Uterus (tissue), 4 donors: ENCODE results near the gene LPCAT1. TPM values are rescaled to one million over a fixed set of nuclear protein-coding genes. Genes with fewer than 3 reads are reported as not detected.

ENCODE experiments used
- DNase-seq, 2 donors: peaks; one replicate each; pipeline ENCODE4 v3.0.0-alpha.2; 2019 to 2020
- H3K27ac ChIP-seq, 2 donors: fragments of 200-600 bp; sonication (generic); 1 replicate in 1 of 2; 2 replicates in 1 of 2; pipeline ENCODE4 v1.5.1; 2016 to 2018
- H3K27me3 ChIP-seq, 2 donors: fragments of 200-600 bp; sonication (generic); one replicate each; pipeline ENCODE4 v1.5.1; 2018 to 2019; ENCODE audit warnings: control low read depth in 1 of 2
- H3K36me3 ChIP-seq, 2 donors: fragments of 200-600 bp; sonication (generic); one replicate each; pipeline ENCODE4 v1.5.1; 2019; ENCODE audit warnings: control low read depth in 1 of 2
- H3K4me1 ChIP-seq, 2 donors: fragments of 200-600 bp; sonication (generic); one replicate each; pipeline ENCODE4 v1.5.1; 2018 to 2019; ENCODE audit warnings: control low read depth in 1 of 2
- H3K4me3 ChIP-seq, 2 donors: fragments of 200-600 bp; sonication (generic); 1 replicate in 1 of 2; 2 replicates in 1 of 2; pipeline ENCODE4 v1.5.1; 2018 to 2019; ENCODE audit warnings: mild to moderate bottlenecking in 1 of 2
- H3K9me3 ChIP-seq, 2 donors: fragments of 200-600 bp; sonication (generic); one replicate each; pipeline ENCODE4 v1.5.1; 2019; ENCODE audit warnings: control low read depth in 1 of 2
- POLR2A ChIP-seq, 2 donors: fragments of 450-650 bp; IDR thresholded peaks; one replicate each; pipeline ENCODE4 v1.6.1; 2016; ENCODE audit warnings: antibody characterized with exemption in 2 of 2, mild to moderate bottlenecking in 1 of 2, moderate library complexity in 1 of 2
- intact Hi-C: fragments of 100-400 bp; cut with DNase I; formaldehyde crosslinking; loops from one replicate; pipeline ENCODE4 v1.15.1; 2023; ENCODE audit warnings: low total_unique reads
- total RNA-seq, 4 donors: library from RNA; depleted of rRNA in 3 of 4; stranded (reverse); fragments of >200 nt in 3 of 4; gene quantifications; one replicate each; pipeline versions ENCODE4 v1.1.0 to v1.2.4, GENCODE V29; 2014 to 2023
- TF ChIP-seq, protein P1 (sequence below), 4 experiments: fragments of 200-600 bp in 2 of 4; fragments of 450-650 bp in 2 of 4; sonication (generic) in 2 of 4; IDR thresholded peaks; one replicate each; pipeline ENCODE4 v1.5.1; 2016 to 2019; ENCODE audit warnings: antibody characterized with exemption in 4 of 4, mild to moderate bottlenecking in 2 of 4, moderate library complexity in 1 of 4
- donor health status: DM: yes; HTN: yes; CAD: no.

LPCAT1 gene
- total RNA-seq, 4 donors from 2014 or later, result 21.5 to 51.0 (median 40.0) TPM

DNA sequence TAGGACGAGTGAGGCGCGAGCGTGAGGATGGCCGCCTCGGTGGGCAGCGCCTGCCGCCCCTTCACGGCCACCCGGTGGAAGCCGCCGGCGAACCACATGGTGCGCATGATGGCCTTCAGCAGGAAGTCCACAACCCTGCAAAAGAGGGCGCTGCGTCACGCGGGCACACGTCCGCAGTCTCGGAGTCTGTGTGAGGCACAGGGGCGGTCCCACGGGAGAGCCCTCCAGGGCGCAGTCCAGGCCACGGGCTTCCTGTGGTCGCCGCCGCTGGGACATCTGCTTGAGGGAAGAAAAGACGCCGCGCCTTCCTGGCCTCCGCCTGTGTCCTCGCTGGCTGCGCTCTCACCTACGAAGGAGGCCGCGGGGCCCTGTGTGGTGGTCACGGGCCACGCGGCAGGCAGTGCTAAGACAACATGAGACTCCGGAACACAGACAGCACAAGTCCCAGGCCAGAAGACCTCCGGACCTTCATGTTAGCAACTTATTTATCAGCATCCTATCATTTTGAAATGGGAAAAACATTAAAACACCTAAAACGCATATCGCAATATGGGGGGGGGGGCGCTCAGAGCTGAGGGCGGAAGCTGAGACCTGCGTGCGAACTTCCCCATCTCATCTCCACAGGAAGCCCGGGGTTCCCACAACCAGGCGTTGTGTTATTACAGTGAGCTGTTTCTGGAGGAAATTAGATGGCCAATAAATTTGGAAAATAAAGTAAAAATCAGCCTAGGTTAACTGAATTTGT lies 28.8 kb downstream of the LPCAT1 start:
- H3K27me3 ChIP-seq, result no peaks in the 10 kb centered on the region
- TF ChIP-seq POLR2A (IDR thresholded peaks at IDR 0.05), result no peak
- TF ChIP-seq, protein P1, sequence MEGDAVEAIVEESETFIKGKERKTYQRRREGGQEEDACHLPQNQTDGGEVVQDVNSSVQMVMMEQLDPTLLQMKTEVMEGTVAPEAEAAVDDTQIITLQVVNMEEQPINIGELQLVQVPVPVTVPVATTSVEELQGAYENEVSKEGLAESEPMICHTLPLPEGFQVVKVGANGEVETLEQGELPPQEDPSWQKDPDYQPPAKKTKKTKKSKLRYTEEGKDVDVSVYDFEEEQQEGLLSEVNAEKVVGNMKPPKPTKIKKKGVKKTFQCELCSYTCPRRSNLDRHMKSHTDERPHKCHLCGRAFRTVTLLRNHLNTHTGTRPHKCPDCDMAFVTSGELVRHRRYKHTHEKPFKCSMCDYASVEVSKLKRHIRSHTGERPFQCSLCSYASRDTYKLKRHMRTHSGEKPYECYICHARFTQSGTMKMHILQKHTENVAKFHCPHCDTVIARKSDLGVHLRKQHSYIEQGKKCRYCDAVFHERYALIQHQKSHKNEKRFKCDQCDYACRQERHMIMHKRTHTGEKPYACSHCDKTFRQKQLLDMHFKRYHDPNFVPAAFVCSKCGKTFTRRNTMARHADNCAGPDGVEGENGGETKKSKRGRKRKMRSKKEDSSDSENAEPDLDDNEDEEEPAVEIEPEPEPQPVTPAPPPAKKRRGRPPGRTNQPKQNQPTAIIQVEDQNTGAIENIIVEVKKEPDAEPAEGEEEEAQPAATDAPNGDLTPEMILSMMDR (IDR thresholded peaks at IDR 0.05), result no peak
- intact Hi-C loops, result no loop called here
- peaks cover 0 to 6% of the 10 kb centered on the region in 2 donors for H3K4me1 ChIP-seq
- no peaks in the 10 kb centered on the region for H3K9me3 ChIP-seq
- H3K36me3 ChIP-seq, result no peaks in the 10 kb centered on the region
- DNase-seq, result no peak
- no peak overlapping the region for H3K27ac ChIP-seq
- H3K4me3 ChIP-seq, result no peak overlapping the region

DNA sequence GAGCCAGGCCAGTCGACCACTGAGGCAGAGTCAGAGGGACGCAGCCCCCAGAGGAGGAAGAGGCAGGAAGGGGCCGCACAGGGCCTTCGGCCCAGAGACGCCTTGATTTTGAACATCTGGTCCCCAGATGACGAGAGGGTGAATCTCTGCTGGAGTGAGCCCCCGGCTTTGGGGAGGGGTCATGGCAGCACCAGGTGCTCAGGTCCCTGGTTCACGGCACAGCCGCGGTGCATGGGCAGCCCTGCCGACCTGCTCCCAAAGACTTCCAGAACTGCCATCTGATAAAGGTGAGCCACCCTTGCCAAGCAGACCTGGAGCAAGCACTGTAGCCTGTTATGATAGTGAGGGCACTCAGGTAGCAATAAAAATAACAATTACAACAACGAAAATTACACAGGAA lies 29.8 kb downstream of the LPCAT1 start:
- TF ChIP-seq, protein P1 (IDR thresholded peaks at IDR 0.05), result no peak
- no peak for TF ChIP-seq POLR2A (IDR thresholded peaks at IDR 0.05)
- Histone ChIP-seq H3K36me3 (no peaks in the 10 kb centered on the region), H3K27me3 (no peaks in the 10 kb centered on the region), H3K27ac (no peak overlapping the region), H3K9me3 (no peaks in the 10 kb centered on the region), H3K4me1 (peaks cover 0 to 6% of the 10 kb centered on the region in 2 donors), H3K4me3 (no peak overlapping the region)
- intact Hi-C loops, result no loop called here
- no peak for DNase-seq

DNA sequence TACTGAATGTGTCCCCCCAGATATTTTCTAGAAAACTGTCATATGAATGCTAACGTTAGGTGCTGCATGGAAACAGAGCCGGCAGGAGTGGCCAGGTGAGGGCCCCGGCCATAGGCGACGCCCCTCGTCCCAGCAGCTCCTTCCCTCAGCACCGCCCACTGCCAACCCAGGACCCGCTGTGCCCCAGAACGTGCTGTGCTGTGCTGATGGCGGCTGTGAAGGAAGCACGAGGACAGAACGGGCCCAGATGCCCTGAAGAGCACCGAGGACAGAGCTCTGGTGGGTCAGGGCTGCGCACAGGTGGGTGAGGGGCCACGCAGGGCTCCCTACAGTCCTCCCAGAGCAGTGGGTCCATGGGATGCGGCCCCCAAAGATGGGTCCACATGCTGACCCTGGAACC lies 30.3 kb downstream of the LPCAT1 start:
- H3K4me1 ChIP-seq, result peaks cover 0 to 6% of the 10 kb centered on the region in 2 donors
- H3K27me3 ChIP-seq, result no peaks in the 10 kb centered on the region
- H3K27ac ChIP-seq, result no peak overlapping the region
- H3K9me3 ChIP-seq, result no peaks in the 10 kb centered on the region
- no peak for TF ChIP-seq POLR2A (IDR thresholded peaks at IDR 0.05)
- TF ChIP-seq, protein P1 (IDR thresholded peaks at IDR 0.05), result no peak
- H3K36me3 ChIP-seq, result no peaks in the 10 kb centered on the region
- DNase-seq, result no peak
- intact Hi-C loops, result no loop called here
- H3K4me3 ChIP-seq, result no peak overlapping the region

DNA sequence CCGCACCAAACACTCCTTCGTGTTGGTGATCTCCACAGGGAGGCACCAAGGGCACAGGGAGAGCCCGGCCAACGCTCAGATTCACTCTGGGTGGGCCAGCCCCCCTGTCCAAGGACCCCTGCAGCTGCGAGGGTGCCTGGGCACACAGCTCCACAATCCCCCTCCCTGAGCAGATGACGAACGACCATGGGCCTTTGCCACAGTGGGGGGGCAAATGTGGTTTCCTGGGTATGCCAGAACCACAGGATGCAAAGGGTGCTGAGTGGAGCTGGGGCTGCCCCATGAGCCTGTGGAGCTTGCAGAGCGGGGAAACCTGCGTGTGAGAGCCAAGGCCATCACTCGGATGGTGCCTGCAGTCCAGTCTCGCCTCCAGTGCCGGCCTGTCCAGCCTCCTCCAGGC lies 31.0 kb downstream of the LPCAT1 start:
- TF ChIP-seq, protein P1 (IDR thresholded peaks at IDR 0.05), result no peak
- no peak for TF ChIP-seq POLR2A (IDR thresholded peaks at IDR 0.05)
- no peaks in the 10 kb centered on the region for H3K27me3 ChIP-seq
- no peak overlapping the region for H3K27ac ChIP-seq
- no peak for DNase-seq
- H3K9me3 ChIP-seq, result no peaks in the 10 kb centered on the region
- H3K4me3 ChIP-seq, result no peak overlapping the region
- intact Hi-C loops, result no loop called here
- H3K36me3 ChIP-seq, result no peaks in the 10 kb centered on the region
- peaks cover 0 to 6% of the 10 kb centered on the region in 2 donors for H3K4me1 ChIP-seq

DNA sequence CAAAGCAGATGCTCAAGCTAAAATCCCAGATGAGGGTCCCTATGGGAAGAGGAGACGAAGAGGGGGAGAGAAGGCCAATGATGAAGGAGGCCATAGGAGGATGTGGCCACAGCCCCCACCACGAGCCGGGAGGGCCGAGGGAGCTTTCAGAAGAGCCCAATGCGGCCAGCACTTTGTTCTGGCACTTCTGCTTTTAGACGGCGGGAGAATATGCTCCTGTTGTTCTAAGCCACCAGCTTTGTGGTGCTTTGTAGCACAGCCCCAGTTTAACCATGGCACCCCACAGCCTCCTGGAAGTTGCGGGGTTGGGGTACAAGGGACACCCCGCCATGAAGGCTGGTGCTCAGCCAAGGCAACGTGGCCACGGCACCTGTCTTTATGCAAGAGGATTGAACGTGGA lies 33.4 kb downstream of the LPCAT1 start:
- H3K9me3 ChIP-seq, result no peaks in the 10 kb centered on the region
- H3K36me3 ChIP-seq, result no peaks in the 10 kb centered on the region
- TF ChIP-seq, protein P1 (IDR thresholded peaks at IDR 0.05), result no peak
- no peak for TF ChIP-seq POLR2A (IDR thresholded peaks at IDR 0.05)
- no peaks in the 10 kb centered on the region for H3K27me3 ChIP-seq
- no peaks in the 10 kb centered on the region for H3K4me1 ChIP-seq
- intact Hi-C loops, result no loop called here
- no peak overlapping the region for H3K4me3 ChIP-seq
- no peak for DNase-seq
- H3K27ac ChIP-seq, result no peak overlapping the region
